GM21447 (cell line): ENCODE measurements around the gene CCDC3.

Source experiments
- ATAC-seq: cut with Tn5 transposase; IDR thresholded peaks from one replicate; pipeline ENCODE4 v1.9.1; 2021; ENCODE audit not compliant: unreplicated experiment

The CCDC3 gene

DNA sequence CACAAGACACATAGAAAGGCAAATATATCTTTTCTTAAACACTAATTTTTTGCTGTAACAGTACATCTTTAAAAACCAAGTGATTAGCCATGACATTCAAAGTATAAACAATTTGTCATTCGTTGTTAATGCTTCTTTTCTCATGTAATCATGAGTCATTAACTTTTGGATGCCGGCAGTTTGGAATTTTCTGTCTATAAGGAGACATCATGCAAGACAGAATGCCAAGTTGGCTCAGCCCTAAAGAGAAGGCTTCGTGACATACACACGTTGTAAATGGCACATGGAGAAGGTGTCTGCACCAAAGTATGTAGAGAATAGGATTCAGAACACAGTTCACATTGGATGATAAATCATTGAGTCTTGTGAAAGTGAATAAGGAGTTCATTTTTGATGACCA, 35.9 kb downstream of the CCDC3 start:
- ATAC-seq: no peak

- no peak for ATAC-seq
Measured at GRCh38 chr10:12962556-12962955, 39.0 kb downstream of the CCDC3 start.

DNA sequence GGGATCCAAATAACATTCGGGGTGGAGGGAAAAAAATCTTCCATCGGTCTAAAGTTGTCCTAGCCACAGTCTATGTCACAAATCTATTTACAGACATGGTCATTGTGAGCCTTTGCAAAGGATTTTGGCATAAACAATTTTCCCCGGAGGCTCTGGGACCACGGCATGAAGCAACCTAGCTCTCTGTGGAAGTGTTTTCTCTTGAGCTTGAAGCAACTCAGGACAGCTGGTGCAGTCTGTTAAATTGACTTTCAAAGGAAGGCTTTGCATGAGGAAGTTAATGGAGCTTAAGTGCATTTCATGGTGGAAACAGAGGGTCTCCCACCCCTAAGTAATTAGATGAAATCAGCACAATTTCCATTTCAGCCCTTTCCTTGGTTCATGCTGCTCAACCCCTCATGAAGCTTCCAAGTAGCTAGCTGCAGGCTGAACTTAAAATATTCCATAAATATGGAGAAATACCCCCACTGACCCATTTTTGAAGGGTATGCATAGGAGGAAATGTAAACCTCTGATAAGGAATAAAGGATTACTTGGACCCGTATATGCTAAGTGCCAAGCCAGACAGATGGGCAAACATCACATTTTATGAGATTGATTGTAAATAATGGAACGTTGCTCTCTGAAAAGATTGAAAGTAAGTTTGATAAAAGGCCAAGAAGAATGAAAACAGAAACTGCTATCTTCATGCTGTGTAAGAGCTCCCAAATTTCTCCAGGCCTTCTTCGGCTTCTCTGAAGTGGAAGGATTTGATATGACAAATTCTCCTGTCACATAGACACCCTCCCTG, 39.9 kb downstream of the CCDC3 start:
- no peak for ATAC-seq

- ATAC-seq: no peak
Measured at GRCh38 chr10:12960941-12961340, 40.6 kb downstream of the CCDC3 start.

DNA sequence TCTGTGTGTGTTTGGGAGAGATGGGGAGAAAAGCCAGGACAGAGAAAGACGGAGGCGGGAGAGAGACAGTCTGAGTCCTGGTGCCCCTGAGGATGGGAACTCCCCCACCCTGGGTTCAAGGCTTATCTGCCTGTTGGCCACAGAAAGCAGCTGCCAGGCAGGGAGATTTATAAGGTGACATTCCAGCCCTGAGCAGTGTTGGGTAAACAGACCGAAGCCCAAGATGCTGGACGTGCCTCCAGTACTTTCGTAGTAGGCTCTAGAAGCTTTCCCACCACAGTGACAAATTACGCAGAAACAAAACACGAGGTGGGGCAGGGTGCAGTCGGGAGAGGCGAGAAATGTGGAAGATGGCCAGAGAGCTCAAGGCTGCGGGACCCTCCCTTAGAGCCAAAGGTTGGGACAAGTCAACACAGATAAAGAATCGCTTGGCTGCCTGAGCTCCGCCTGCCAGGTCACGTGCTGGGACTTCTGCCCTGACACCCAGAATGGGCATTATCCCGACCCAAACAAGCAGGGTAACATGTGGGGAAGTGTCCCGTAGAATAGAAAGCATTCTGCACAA, 41.1 kb downstream of the CCDC3 start:
- no peak for ATAC-seq

GRCh38 chr10:12958546-12959110, 42.9 kb downstream of the CCDC3 start:
- ATAC-seq: no peak

GRCh38 chr10:12957081-12957480, 44.4 kb downstream of the CCDC3 start:
- no peak for ATAC-seq

- no peak for ATAC-seq
Measured at GRCh38 chr10:12954866-12955265, 46.6 kb downstream of the CCDC3 start.

- no peak for ATAC-seq
Measured at GRCh38 chr10:12950583-12951128, 50.9 kb downstream of the CCDC3 start.

- ATAC-seq: no peak
Measured at GRCh38 chr10:12949248-12949647, 52.3 kb downstream of the CCDC3 start.

GRCh38 chr10:12947741-12948140, 53.8 kb downstream of the CCDC3 start:
- ATAC-seq: no peak

DNA sequence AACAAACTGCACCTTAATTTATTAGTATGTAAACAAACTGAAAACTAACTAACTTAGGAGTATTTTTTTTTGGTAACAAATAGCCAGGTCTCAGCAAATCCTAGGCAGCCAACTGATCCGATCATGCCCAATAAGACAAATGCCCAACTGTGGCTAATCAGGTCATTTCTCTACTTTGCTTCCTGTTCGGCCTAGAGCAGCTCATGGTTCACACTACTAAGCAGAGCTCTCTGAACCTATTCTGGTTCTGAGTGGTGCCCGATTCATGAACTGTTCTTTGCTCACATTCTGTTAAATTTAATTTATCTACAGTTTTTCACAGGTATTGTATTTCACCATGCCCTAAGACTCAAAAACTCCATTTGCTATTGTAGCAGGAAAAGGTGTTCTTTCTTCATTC, 55.1 kb downstream of the CCDC3 start:
- ATAC-seq: no peak

DNA sequence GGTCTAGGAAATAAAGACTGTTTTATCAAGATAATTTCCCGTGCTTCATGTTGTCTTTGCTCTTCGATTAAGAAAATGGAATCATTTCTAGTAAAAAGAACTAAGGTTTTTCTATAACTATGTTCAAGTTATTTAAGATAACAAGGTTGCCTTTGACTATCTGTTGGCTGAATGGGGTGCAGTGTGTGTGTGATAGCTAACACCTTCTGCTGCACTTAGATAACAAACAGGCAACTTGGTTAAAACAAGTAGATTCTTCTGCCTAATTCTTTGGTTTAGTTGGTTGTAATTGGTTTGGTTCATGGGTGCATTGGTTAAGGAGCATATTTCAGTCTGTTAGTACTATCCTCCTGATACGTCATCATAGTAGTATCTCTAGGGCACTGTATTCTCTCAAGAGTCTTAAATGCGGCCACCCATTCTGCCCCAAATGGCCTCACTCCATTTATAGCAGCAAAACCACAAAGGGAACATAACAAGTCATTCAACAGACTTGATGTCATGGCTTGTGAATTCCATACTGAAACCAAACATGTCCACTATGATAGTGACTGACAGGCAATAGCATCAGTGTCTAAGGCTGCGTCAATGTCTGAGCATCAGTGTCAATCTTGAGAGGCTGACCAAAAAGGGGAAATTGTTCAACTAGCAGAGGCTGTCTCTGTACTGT, 55.7 kb downstream of the CCDC3 start:
- no peak for ATAC-seq

- no peak for ATAC-seq
Measured at GRCh38 chr10:12944931-12945330, 56.6 kb downstream of the CCDC3 start.

DNA sequence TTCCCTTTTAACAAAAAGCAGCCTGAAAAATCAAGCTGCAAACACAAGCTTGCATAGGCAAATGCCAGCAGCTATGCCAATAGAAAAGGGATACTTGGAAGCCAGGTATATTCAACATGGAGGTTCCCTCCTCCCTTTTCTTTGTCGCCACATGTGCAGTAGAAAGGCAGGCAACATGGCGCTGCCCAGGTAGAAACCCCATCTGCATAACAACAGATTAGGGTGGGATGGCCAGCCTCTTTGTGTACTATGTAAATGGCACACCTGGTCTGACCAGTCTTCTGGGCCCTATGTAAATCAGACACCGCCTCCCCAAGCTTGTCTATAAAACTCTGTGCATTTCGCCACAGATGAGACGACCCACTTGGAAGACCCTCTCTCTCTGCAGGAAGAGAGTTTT, 58.1 kb downstream of the CCDC3 start:
- no peak for ATAC-seq

DNA sequence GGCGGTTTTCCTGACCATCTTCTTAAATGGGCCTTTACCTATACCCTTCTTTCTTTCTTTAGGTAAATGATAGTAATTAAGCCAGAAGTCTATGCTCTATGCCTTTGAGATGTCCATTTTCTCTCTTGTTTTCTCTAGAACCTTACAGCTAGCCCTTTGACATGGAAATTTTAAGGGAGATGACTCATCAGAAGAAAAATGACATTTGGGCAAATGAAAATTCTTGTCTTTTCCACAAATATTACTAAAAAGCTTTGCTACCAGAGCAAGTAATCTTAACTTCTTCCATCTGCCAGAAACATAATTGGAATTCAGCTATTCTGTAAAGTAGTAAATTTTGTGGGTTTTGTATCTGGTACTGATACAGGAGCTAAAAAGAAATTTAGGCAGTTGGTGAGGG, 59.5 kb downstream of the CCDC3 start:
- no peak for ATAC-seq

DNA sequence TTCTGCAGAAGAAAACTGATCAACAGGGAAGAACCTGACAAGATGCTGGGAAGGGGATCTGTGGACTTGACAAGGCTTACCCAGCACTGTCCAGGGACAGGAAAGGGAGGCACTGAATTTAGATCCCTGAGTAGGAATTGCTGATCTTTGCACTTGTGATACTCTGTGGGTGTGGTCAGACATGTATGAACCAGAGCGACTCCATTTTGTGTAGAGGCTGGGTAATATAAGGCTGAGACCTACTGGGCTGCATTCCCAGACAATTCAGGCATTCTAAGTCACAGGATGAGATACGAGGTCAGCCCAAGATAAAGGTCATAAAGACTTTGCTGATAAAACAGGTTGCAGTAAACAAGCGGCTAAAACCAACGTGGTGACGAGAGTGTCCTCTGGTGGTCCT, 60.7 kb downstream of the CCDC3 start:
- no peak for ATAC-seq

DNA sequence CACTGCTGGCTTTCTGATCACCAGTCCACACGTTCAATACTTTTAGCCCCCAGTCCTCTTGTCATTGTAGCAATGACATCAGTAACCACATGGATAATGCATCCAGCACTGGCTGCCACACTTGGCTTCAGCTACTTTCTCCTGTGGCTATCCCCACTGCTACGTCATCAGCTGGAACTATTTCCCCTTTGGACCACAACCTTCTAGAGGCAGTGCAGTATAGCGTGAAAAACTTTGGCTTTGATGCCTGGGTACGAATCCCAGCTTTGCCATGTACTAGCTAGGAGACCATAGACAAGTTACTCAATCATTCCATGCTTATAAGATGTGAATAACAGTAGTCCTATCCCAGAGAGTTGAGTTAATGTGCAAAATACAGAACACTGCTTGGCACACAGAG, 63.2 kb downstream of the CCDC3 start:
- no peak for ATAC-seq

- no peak for ATAC-seq
Measured at GRCh38 chr10:12937527-12937926, 64.0 kb downstream of the CCDC3 start.

GRCh38 chr10:12934777-12935176, 66.7 kb downstream of the CCDC3 start:
- ATAC-seq: no peak

- no peak for ATAC-seq
Measured at GRCh38 chr10:12929381-12929780, 72.1 kb downstream of the CCDC3 start.

GRCh38 chr10:12928571-12928970, 72.9 kb downstream of the CCDC3 start:
- ATAC-seq: no peak
